GM12801 (cell line): ENCODE data around the gene VDR.

ENCODE experiments used
- TF ChIP-seq, protein P1 (sequence below): IDR thresholded peaks from one replicate; pipeline ENCODE4 v1.5.1; 2011; ENCODE audit warnings: control low read depth; ENCODE audit not compliant: insufficient read length; ENCODE audit errors: extremely low read depth

The VDR gene

DNA sequence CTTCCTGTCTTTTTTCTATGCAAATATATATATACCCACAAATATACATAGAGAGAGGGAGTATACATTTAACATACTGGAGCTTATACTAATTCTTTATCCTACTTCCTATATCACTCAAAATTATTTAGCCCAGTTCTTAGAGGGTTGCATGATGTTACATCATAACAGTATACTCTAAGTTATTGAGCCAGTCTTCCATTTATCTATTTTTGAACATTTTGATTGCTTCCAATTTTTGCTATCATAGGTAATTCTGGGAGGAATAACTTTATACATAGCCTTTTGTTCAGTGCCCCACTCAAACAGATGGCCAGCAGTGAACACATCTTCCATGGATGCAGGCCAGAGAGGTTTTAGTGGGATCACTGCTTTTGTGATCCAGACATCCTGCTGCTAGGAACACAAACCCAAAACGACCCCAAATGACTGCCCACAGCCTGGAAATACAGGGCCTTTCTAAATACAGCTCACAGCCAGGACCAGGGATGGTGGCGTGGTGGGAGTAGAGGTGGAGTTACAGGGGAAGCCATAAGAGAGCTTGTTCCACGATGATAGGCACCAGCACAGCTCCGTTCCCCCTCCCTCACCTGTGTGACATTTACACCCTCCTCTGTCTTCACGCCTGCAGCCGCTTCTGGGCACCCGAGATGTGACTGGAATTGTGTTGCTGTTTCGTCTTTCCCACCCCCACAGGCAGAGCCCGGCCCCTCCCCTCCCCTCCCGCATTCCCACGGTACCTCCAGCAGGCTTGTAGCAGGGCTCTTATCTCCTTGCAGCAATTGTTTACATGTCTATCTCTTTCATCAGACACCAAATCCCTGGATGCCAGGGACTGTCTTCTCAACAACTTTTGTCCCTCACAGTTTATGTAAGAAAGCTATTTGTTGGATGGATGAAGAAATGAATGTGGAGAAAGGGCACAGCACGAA is 54.4 kb downstream of the VDR start:
- TF ChIP-seq, protein P1, sequence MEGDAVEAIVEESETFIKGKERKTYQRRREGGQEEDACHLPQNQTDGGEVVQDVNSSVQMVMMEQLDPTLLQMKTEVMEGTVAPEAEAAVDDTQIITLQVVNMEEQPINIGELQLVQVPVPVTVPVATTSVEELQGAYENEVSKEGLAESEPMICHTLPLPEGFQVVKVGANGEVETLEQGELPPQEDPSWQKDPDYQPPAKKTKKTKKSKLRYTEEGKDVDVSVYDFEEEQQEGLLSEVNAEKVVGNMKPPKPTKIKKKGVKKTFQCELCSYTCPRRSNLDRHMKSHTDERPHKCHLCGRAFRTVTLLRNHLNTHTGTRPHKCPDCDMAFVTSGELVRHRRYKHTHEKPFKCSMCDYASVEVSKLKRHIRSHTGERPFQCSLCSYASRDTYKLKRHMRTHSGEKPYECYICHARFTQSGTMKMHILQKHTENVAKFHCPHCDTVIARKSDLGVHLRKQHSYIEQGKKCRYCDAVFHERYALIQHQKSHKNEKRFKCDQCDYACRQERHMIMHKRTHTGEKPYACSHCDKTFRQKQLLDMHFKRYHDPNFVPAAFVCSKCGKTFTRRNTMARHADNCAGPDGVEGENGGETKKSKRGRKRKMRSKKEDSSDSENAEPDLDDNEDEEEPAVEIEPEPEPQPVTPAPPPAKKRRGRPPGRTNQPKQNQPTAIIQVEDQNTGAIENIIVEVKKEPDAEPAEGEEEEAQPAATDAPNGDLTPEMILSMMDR = no peak

DNA sequence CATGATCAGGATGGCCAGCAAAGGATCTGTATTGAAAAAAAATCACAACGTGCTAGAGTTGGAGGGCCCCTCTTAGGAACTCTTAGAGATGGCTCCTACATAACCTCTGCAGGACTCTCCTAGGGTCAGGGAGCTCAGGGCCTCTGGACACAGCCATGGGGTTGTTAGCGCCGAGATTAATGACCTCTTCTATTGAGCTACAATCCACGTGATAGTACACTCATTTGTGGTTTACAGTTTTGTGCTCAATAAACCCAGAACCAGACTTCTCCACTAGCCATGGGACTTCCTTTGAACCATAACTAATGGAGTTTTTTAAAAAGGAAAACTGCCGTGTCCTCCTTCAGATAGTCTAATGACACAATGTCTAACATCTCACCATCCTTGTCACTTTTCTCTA is 55.5 kb downstream of the VDR start:
- TF ChIP-seq, protein P1 = no peak

DNA sequence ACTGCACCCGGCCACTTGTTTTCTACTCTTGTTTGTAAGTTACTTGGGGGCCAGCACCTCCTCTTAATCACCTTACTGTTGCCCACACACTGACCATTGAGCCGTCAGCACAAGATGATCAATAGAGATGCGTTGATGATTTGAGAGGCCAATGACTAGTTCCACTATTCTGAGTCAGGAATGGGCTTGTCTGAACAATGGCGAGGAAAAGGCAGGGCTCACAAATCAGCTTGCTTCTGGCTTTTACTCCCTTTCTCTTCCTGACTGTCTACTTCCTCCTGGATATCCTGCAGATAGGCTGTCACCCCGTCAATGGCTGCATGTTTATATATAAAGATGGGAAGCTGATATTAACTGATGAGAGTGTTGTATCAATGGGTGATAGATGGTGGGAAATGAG is 55.9 kb downstream of the VDR start:
- TF ChIP-seq, protein P1 = no peak

DNA sequence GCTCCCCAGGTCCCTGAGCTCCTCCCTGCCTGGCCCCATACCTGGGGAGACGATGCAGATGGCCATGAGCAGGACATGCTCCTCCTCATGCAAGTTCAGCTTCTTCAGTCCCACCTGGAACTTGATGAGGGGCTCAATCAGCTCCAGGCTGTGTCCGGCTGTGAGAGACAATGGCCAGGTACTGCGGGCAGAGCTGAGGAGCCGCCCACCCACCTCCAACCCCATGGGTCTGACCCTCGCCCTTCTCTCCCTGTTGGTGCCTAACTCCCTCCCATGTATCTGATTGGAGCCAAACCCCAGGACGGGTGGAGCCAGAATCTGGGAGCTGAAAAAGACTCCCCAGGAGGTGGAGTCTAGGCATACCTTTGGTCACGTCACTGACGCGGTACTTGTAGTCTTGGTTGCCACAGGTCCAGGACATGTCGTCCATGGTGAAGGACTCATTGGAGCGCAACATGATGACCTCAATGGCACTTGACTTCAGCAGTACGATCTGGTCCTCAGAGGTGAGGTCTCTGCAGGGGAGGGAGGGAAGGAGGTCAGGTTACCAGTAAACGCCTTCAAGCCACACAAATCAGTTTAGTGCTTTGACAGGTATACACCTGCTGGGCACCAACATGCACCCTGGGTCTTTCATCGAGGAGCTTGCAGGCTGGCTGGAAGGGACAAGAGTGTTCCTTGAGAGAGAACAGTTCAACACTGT is 58.3 kb downstream of the VDR start:
- TF ChIP-seq, protein P1 = no peak

DNA sequence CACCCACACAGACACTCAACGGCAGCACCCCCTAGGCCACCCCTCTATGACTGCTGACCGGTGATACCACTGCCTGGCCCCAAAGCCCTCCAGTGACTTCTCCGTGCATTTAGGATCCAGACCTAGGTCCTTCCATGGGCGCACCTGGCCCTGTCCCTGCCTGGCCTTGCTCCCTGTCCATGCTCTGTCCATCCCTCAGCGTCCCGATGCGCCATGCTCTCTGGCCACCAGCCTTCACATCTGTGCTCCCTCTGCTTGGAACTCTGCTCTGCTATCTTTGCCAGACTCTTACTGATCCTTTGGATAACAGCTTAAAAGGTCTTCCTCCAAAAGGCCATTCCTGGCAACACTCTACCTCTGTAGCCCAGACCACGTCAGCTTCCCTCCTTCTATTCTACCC is 59.7 kb downstream of the VDR start:
- TF ChIP-seq, protein P1 = no peak

DNA sequence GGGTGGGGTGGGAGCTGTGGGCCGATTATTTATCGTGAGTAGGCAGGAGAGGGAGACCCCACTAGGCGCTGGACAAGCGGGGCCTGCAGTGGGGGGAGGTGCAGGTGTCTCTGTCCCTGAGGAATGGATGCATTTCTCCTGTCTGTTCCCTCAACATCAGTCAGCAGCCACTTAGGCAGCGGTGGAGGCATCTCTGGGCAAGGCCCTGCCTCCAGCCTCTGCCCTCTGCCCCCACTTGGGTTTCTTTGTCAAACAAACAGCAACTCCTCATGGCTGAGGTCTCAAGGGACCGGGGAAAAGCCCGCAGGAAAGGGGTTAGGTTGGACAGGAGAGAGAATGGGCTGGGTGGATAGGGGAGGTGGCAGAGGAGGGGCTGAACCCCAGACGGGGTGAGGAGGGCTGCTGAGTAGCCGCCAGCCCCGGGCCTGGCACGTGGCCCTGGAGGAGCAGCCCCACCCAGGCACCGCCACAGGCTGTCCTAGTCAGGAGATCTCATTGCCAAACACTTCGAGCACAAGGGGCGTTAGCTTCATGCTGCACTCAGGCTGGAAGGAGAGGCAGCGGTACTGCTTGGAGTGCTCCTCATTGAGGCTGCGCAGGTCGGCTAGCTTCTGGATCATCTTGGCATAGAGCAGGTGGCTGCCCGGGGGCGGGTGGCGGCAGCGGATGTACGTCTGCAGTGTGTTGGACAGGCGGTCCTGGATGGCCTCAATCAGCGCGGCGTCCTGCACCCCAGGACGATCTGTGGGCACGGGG is 60.4 kb downstream of the VDR start:
- TF ChIP-seq, protein P1 = no peak
